ENCODE data around the gene TLE3. TPM values are rescaled to one million over a fixed set of nuclear protein-coding genes. Genes with fewer than 3 reads are reported as not detected.

TLE3 gene
- polyA plus RNA-seq, 1 donor: 35.5 TPM

- DNase-seq: no peak
These were observed 66.5 kb downstream of the TLE3 start for GRCh38 chr15:70031261-70031660.

DNA sequence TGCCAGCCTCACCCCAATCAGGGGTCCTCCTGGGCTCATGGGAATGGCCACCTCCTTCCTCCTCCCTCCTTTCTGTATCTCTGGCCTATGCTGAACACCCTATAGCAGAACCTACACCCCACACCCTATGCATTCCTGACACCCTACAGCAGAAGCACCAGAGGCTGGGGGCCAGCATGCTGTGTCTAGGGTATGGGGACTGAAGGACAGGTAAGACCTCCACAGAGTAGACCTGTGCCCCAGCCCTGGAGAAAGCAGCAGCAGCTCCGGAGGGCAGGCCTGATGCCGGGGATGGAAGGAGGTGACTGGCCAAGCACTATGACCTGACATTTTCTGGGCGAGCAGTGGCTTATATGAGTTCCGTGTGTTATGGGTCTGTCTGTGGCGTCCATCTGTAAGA, 66.9 kb downstream of the TLE3 start:
- no peak for DNase-seq

DNA sequence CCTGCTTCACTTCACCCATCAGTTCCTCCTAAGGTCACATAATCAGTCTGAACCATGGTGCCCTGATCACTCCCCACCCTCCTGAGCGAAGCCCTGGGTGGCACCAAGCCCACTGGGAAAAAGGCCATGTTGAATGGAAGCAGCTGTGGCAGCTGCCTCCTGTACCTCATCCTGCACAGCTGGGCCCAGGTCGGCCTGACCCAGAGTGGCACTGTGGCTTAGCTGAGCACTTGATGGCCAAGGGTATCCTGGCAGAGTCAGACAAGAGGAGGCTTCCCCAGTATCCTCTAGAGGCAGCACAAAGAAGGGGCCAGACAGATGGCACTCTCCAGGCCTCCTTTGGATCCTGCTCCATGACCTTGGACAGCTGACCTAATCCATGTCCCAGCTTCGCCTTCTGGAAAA, 68.4 kb downstream of the TLE3 start:
- DNase-seq: no peak

- DNase-seq: no peak
These were observed 70.2 kb downstream of the TLE3 start for GRCh38 chr15:70027518-70027917.

DNA sequence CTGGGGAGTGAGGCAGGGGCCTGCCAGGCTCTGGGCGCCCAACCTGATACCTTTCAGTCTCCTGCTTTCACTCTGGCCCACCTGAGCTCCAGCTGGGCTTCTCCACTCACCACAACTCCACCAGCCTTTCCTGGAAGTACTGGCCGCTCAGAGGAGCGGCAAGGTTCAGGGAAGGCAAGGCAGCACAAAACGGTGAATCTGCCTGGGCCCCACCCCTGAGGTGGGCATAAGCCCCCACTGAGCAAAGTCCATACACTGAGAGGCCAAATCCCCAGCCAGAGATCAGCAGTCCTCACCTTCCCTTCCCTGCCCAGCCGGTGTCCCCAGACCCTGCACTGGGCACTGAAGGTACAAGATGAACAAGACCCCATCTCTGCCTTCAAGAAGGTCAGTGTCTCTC, 70.7 kb downstream of the TLE3 start:
- no peak for DNase-seq

GRCh38 chr15:70025413-70026296, 72.1 kb downstream of the TLE3 start:
- no peak for DNase-seq

DNA sequence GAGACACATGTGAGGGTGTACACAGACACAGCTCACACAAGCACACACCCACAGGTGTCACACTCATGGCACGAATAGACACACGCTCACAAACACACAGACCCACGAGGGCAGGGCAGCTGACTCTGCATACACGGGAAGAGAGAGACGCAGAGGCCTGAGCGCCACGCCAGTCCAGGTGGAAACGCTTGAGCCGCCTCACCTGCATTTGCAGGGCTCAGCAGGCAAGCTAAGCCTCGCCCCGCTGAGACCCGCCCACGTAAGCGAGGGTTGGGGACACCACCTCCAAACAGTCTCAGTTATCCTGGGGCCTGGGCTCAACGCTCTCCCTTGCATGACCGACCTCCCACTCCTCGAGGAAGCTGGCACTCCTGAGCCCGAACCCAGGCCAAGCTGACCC, 73.2 kb downstream of the TLE3 start:
- no peak for DNase-seq

GRCh38 chr15:70023769-70024491, 73.8 kb downstream of the TLE3 start:
- no peak for DNase-seq

- DNase-seq: no peak
These were observed 74.5 kb downstream of the TLE3 start for GRCh38 chr15:70023064-70023768.

GRCh38 chr15:70020229-70020628, 77.5 kb downstream of the TLE3 start:
- no peak for DNase-seq

GRCh38 chr15:70018646-70019600, 78.8 kb downstream of the TLE3 start:
- no peak for DNase-seq

DNA sequence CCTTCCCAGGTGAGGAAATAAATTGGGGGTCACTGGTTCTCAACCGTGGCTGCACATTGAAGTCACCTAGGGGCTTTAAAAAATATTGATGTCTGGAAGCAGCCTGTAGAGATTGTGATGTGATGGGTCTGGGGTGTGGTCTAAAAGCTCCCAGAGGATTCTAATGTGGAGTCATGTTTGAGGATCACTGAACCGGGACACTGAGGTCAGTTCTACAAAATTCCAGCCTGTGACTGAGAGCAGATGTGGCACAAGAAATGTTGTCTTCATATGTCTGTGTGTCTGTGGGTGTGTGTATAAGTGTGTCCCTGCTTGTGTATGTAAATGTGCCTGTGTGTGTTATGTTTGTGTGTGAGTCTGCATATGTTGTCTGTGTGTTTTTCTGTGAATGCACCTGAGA, 79.9 kb downstream of the TLE3 start:
- DNase-seq: no peak

DNA sequence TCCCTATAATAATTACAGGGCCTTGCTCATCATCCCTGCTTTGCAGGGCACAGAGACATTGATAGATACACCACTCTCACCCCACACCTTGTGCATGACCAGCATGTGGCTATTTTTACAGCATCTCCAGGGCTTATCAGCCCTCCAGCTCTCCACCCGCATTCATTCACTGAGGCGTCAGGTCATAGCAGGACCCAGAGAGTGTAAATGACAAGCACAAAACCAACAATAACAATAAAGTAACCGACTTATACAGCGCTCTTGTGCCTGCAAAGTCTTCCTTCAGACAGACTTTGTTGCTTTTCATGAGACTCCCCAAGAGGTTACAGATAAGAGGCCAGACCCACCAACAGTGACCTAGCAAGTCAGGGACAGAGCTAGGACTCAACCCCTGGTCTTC, 80.7 kb downstream of the TLE3 start:
- DNase-seq: no peak

- DNase-seq: no peak
These were observed 81.2 kb downstream of the TLE3 start for GRCh38 chr15:70016511-70016994.

GRCh38 chr15:70014860-70015490, 82.7 kb downstream of the TLE3 start:
- no peak for DNase-seq

- no peak for DNase-seq
These were observed 83.4 kb downstream of the TLE3 start for GRCh38 chr15:70014331-70014730.

DNA sequence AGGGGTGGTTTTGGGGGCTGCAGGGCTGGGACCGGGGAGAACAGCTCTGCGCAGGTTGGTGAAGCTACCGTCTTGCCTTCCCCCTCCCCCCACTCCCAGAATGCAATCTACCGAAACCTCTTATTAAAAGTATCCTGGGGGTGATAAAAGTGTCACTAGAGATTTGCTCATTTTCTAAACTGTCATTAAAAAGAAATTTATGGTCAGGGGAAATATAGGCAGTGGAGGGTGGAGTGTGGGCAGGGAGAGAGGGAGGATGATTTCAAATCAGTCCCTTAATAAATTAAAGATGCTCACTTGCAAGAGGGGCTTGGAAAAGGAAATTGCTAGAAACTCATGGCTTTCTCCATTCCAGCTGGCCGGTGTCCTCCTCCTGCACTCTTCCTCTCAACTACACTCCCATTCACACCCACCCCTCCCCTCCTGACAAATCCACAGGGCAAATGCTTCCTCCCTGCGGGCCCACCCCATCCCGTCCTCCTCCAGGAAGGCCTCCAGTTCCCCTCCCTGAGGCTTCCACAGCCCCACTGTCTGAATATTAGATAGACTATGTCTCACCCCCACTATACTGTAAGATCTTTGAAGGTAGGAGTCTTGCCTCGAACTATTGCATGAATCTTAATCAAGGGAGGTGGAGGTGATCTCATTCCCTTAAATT, 83.9 kb downstream of the TLE3 start:
- no peak for DNase-seq

DNA sequence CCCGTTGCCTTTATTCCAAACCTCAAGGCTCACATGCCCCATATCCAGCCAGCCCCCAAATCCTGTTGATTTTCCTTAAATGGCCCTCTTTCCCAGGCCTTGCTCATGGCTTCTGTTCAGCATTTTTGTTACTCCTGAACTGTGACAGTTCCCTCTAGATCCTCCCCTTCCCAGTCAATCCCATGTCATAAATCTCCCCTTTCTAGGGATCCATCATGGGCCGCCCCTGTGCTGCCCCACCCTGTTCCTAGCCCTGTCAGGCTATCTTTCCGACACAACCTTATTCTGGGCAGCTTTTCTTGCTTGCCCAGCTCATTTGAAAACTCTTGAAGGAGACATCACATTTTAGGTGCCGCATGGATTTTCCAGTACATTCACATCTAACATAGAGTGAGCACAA, 84.8 kb downstream of the TLE3 start:
- no peak for DNase-seq

GRCh38 chr15:70008697-70009290, 88.9 kb downstream of the TLE3 start:
- DNase-seq: no peak

Data from left kidney (tissue), 2 donors.